Esophagus squamous epithelium (tissue), 5 donors: Measurements from ENCODE around the gene PDS5B. TPM values are rescaled to one million over a fixed set of nuclear protein-coding genes. Genes with fewer than 3 reads are reported as not detected.

ENCODE experiments used
- DNase-seq: peaks from one replicate; lab custom pipeline; 2025; lab: John Stamatoyannopoulos, UW
- H3K27ac ChIP-seq, 4 donors: fragments of 200-600 bp; sonication (generic); one replicate each; pipeline ENCODE4 v1.5.1; 2016 to 2019; ENCODE audit warnings: mild to moderate bottlenecking in 1 of 4
- H3K27me3 ChIP-seq, 4 donors: fragments of 200-600 bp; sonication (generic); 1 replicate in 3 of 4; 2 replicates in 1 of 4; pipeline versions ENCODE4 v1.5.1 to v1.6.0; 2017 to 2021; ENCODE audit warnings: antibody characterized with exemption in 1 of 4
- H3K36me3 ChIP-seq, 3 donors: fragments of 200-600 bp; sonication (generic); one replicate each; pipeline ENCODE4 v1.5.1; 2016 to 2019
- H3K4me1 ChIP-seq, 3 donors: fragments of 200-600 bp; sonication (generic); one replicate each; pipeline ENCODE4 v1.5.1; 2017 to 2019
- H3K4me3 ChIP-seq, 4 donors: fragments of 200-600 bp; sonication (generic); 1 replicate in 3 of 4; 2 replicates in 1 of 4; pipeline ENCODE4 v1.5.1; 2016 to 2019; ENCODE audit warnings: mild to moderate bottlenecking in 2 of 4, moderate library complexity in 1 of 4
- H3K9me3 ChIP-seq, 3 donors: fragments of 200-600 bp; sonication (generic); one replicate each; pipeline ENCODE4 v1.5.1; 2016 to 2019
- POLR2A ChIP-seq, 4 donors: fragments of 450-650 bp; IDR thresholded peaks; one replicate each; pipeline ENCODE4 v1.6.1; 2017; ENCODE audit warnings: antibody characterized with exemption in 4 of 4, mild to moderate bottlenecking in 4 of 4, moderate library complexity in 3 of 4
- WGBS, 2 donors: methylation state at CpG; one replicate each; pipeline ENCODE4 v1.1.5; 2018; 5-methylcytosine and 5-hydroxymethylcytosine counted together
- intact Hi-C: fragments of 100-400 bp; cut with DNase I; formaldehyde crosslinking; loops from one replicate; pipeline ENCODE4 v1.15.0; 2022
- total RNA-seq, 4 donors: library from RNA; depleted of rRNA; stranded (reverse); fragments of >200 nt; gene quantifications; one replicate each; pipeline ENCODE4 v1.1.0, GENCODE V29; 2016
- TF ChIP-seq, protein P1 (sequence below), 6 experiments: fragments of 450-650 bp in 4 of 6; fragments of 200-600 bp in 2 of 6; sonication (generic) in 2 of 6; IDR thresholded peaks; one replicate each; pipeline ENCODE4 v1.5.1; 2016 to 2019; ENCODE audit warnings: antibody characterized with exemption in 6 of 6, mild to moderate bottlenecking in 4 of 6, moderate library complexity in 4 of 6
- donor health status: DM: yes; HTN: yes; CAD: no.

Gene PDS5B
- total RNA-seq, 4 donors from 2014 or later = 8.9 to 23.5 (median 15.1) TPM

DNA sequence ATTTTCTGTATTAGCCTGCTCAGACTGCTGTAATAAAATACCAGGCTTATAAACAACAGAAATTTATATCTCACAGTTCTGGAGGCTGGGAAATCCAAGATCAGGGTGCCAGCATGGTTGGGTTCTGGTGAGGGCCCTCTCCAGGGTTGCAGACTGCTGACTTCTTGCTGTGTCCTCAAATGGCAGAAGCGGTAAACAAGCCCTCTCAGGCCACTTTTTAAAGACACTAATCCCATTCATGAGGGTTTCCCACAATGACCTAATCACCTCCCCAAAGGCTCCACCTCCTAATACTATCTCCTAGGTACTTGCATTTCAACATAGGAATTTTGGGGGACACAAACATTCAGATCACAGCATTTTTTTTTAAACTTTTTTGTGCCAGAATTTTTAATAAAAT, 159.3 kb downstream of the PDS5B start:
- intact Hi-C loops = no loop called here
- Histone ChIP-seq H3K9me3 (no peaks in the 10 kb centered on the region), H3K27me3 (no peaks in the 10 kb centered on the region), H3K27ac (no peak overlapping the region), H3K36me3 (peaks cover 0 to 35% (median 4%) of the 10 kb centered on the region in 3 donors), H3K4me1 (no peaks in the 10 kb centered on the region), H3K4me3 (no peak overlapping the region)
- 100% methylated on average over 1 of the region's 1 CpG for WGBS, 2 donors
- no peak for DNase-seq
- no peak for TF ChIP-seq POLR2A (IDR thresholded peaks at IDR 0.05)
- TF ChIP-seq, protein P1, sequence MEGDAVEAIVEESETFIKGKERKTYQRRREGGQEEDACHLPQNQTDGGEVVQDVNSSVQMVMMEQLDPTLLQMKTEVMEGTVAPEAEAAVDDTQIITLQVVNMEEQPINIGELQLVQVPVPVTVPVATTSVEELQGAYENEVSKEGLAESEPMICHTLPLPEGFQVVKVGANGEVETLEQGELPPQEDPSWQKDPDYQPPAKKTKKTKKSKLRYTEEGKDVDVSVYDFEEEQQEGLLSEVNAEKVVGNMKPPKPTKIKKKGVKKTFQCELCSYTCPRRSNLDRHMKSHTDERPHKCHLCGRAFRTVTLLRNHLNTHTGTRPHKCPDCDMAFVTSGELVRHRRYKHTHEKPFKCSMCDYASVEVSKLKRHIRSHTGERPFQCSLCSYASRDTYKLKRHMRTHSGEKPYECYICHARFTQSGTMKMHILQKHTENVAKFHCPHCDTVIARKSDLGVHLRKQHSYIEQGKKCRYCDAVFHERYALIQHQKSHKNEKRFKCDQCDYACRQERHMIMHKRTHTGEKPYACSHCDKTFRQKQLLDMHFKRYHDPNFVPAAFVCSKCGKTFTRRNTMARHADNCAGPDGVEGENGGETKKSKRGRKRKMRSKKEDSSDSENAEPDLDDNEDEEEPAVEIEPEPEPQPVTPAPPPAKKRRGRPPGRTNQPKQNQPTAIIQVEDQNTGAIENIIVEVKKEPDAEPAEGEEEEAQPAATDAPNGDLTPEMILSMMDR (IDR thresholded peaks at IDR 0.05) = no peak

DNA sequence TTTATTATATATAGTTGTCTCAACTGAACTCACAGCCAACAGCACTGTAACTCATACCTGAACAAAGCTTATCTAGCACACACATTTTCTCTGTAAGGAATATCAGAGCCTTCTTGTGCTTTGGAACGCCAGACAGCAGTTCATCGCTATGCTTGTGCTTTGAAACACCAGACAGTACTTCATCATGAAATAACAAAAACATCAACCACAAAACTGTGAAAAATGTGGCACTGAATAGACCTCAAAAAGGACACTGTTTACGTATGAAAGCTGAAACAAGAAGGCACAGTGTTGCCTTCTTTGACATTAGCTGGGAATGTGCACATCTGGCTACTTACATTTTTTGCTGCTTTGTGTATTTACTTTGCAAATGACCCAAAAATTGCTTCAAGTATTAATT, 160.2 kb downstream of the PDS5B start:
- no peak for DNase-seq
- Histone ChIP-seq H3K27me3 (no peaks in the 10 kb centered on the region), H3K9me3 (no peaks in the 10 kb centered on the region), H3K36me3 (peaks cover 0 to 39% (median 4%) of the 10 kb centered on the region in 3 donors), H3K4me3 (no peak overlapping the region), H3K4me1 (no peaks in the 10 kb centered on the region), H3K27ac (no peak overlapping the region)
- WGBS, 2 donors = 79 to 89% methylated on average over 3 of the region's 3 CpGs
- intact Hi-C loops = no loop called here
- TF ChIP-seq, protein P1 (IDR thresholded peaks at IDR 0.05) = no peak
- no peak for TF ChIP-seq POLR2A (IDR thresholded peaks at IDR 0.05)

- Histone ChIP-seq H3K4me1 (no peaks in the 10 kb centered on the region), H3K27me3 (no peaks in the 10 kb centered on the region), H3K4me3 (no peak overlapping the region), H3K9me3 (no peaks in the 10 kb centered on the region), H3K27ac (no peak overlapping the region), H3K36me3 (peaks cover 0 to 44% (median 4%) of the 10 kb centered on the region in 3 donors)
- TF ChIP-seq POLR2A (IDR thresholded peaks at IDR 0.05) = no peak
- TF ChIP-seq, protein P1 (IDR thresholded peaks at IDR 0.05) = no peak
- DNase-seq = no peak
- intact Hi-C loops = no loop called here
- WGBS, 2 donors = 96 to 98% methylated on average over 2 of the region's 2 CpGs
Observed at GRCh38 chr13:32748305-32748704, 162.1 kb downstream of the PDS5B start.

DNA sequence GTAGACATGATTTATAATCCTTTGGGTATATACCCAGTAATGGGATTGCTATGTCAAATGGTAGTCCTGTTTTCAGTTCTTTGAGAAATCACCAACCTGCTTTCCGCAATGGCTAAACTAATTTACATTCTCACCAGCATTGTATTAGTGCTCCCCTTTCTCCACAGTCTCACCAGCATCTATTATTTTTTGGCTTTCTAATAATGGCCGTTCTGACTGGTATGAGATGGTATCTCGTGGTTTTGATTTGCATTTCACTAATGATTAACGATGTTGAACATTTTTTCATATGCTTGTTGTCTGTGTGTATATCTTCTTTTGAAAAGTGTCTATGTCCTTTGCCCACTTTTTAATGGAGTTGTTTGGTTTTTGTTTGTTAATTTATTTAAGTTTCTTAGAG, 165.1 kb downstream of the PDS5B start:
- H3K4me1 ChIP-seq = no peaks in the 10 kb centered on the region
- WGBS, 2 donors = 90 to 93% methylated on average over 4 of the region's 4 CpGs
- H3K27me3 ChIP-seq = no peaks in the 10 kb centered on the region
- peaks cover 0 to 48% (median under 1%) of the 10 kb centered on the region in 3 donors for H3K36me3 ChIP-seq
- no peak overlapping the region for H3K27ac ChIP-seq
- DNase-seq = no peak
- H3K4me3 ChIP-seq = no peak overlapping the region
- H3K9me3 ChIP-seq = no peaks in the 10 kb centered on the region
- intact Hi-C loops = no loop called here
- TF ChIP-seq, protein P1 (IDR thresholded peaks at IDR 0.05) = no peak

GRCh38 chr13:32752311-32752710, 166.1 kb downstream of the PDS5B start:
- H3K4me1 ChIP-seq = no peaks in the 10 kb centered on the region
- no peak for DNase-seq
- intact Hi-C loops = no loop called here
- no peak overlapping the region for H3K27ac ChIP-seq
- H3K27me3 ChIP-seq = no peaks in the 10 kb centered on the region
- no peak overlapping the region for H3K4me3 ChIP-seq
- WGBS, 2 donors = 94 to 97% methylated on average over 4 of the region's 4 CpGs
- peaks cover 0 to 46% (median 0%) of the 10 kb centered on the region in 3 donors for H3K36me3 ChIP-seq
- TF ChIP-seq, protein P1 (IDR thresholded peaks at IDR 0.05) = no peak
- no peak for TF ChIP-seq POLR2A (IDR thresholded peaks at IDR 0.05)
- no peaks in the 10 kb centered on the region for H3K9me3 ChIP-seq
